H1 (cell line): ENCODE data around the gene MGST3. TPM values are rescaled to one million over a fixed set of nuclear protein-coding genes. Genes with fewer than 3 reads are reported as not detected.

Experiments
- CTCF ChIA-PET: fragments of 300-600 bp; sonication (Branson Sonifier 250); formaldehyde crosslinking; loops from one replicate; lab custom pipeline; 2021; ENCODE audit not compliant: partially characterized antibody; lab: Charles Lee
- POLR2A ChIA-PET: fragments of 300-600 bp; sonication (Branson Sonifier 250); formaldehyde crosslinking; loops from one replicate; lab custom pipeline; 2021; ENCODE audit warnings: inconsistent platforms; ENCODE audit not compliant: partially characterized antibody; lab: Charles Lee
- DNase-seq, 2 experiments: peaks; one replicate each; pipeline versions ENCODE4 v3.0.0 to v3.0.0-alpha.2; 2010 to 2022; ENCODE audit warnings: low spot score in 2 of 2, low read depth in 1 of 2, mixed read lengths in 1 of 2
- FAIRE-seq: peaks from 2 replicates; lab custom pipeline; 2011; peaks lifted over from hg19 to GRCh38; lab: Jason Lieb, UNC
- H2AFZ ChIP-seq: 2 replicates; pipeline ENCODE4 v1.8.1; 2012; ENCODE audit warnings: low read length, inconsistent platforms
- H2AK5ac ChIP-seq: 2 replicates; pipeline ENCODE4 v1.6.1; 2013; ENCODE audit warnings: low read depth, low read length
- H2BK120ac ChIP-seq: replicated peaks from 2 replicates; pipeline ENCODE3; 2013; ENCODE audit warnings: low read depth, low read length, inconsistent platforms
- H2BK12ac ChIP-seq: 2 replicates; pipeline ENCODE4 v1.6.1; 2013; ENCODE audit warnings: low read depth, low read length
- H2BK15ac ChIP-seq: 2 replicates; pipeline ENCODE4 v1.6.1; 2013; ENCODE audit warnings: low read length
- H2BK20ac ChIP-seq: 2 replicates; pipeline ENCODE4 v1.6.1; 2013; ENCODE audit warnings: low read length
- H2BK5ac ChIP-seq: 2 replicates; pipeline ENCODE4 v1.6.1; 2013; ENCODE audit warnings: low read depth, low read length
- H3K14ac ChIP-seq: 2 replicates; pipeline ENCODE4 v1.6.1; 2013; ENCODE audit warnings: inconsistent platforms; ENCODE audit not compliant: insufficient read length
- H3K18ac ChIP-seq: 2 replicates; pipeline ENCODE4 v1.6.1; 2013; ENCODE audit warnings: low read length; ENCODE audit errors: extremely low read depth
- H3K23ac ChIP-seq: 2 replicates; pipeline ENCODE4 v1.6.1; 2013; ENCODE audit warnings: inconsistent platforms; ENCODE audit not compliant: insufficient read length
- H3K23me2 ChIP-seq: 2 replicates; pipeline ENCODE4 v1.6.1; 2013; ENCODE audit warnings: low read depth, low read length
- H3K27ac ChIP-seq: 2 replicates; pipeline ENCODE4 v1.6.1; 2011; ENCODE audit warnings: low read depth, low read length, inconsistent platforms
- H3K27me3 ChIP-seq, 4 experiments: replicated peaks in 1 of 4; 1 replicate in 1 of 4; 2 replicates in 3 of 4; pipeline versions ENCODE4 v1.6.1 to v1.8.1; 2011 to 2013; ENCODE audit warnings: low read length in 3 of 4, mild to moderate bottlenecking in 3 of 4, inconsistent platforms in 2 of 4, mixed read lengths in 2 of 4, moderate library complexity in 1 of 4; ENCODE audit not compliant: control insufficient read depth in 3 of 4, insufficient read depth in 3 of 4; ENCODE audit errors: extremely low read depth in 1 of 4
- H3K36me3 ChIP-seq, 4 experiments: 2 replicates each; pipeline versions ENCODE4 v1.6.1 to v1.8.1; 2011 to 2013; ENCODE audit warnings: mild to moderate bottlenecking in 4 of 4, low read length in 3 of 4, moderate library complexity in 2 of 4, control low read depth in 1 of 4, inconsistent platforms in 1 of 4; ENCODE audit not compliant: insufficient read depth in 4 of 4, control insufficient read depth in 2 of 4
- H3K4ac ChIP-seq: replicated peaks from 2 replicates; pipeline ENCODE3; 2013; ENCODE audit warnings: low read length, low read depth, mixed read lengths, inconsistent platforms; ENCODE audit not compliant: insufficient read length
- H3K4me1 ChIP-seq, 4 experiments: replicated peaks in 1 of 4; 1 replicate in 1 of 4; 2 replicates in 3 of 4; pipeline versions ENCODE4 v1.6.1 to v1.8.1; 2011 to 2013; ENCODE audit warnings: low read length in 3 of 4, inconsistent platforms in 2 of 4, mixed read lengths in 1 of 4; ENCODE audit not compliant: insufficient read depth in 4 of 4, control insufficient read depth in 3 of 4
- H3K4me2 ChIP-seq, 2 experiments: 2 replicates each; pipeline versions ENCODE4 v1.6.1 to v1.8.1; 2011 to 2013; ENCODE audit warnings: low read depth in 2 of 2, low read length in 2 of 2, control low read depth in 1 of 2, inconsistent platforms in 1 of 2, mild to moderate bottlenecking in 1 of 2; ENCODE audit not compliant: insufficient read depth in 1 of 2
- H3K4me3 ChIP-seq, 4 experiments: fragments of 200-600, 300-600 bp in 1 of 4; sonication (generic), shearing (Covaris generic), sonication (Bioruptor Twin) in 1 of 4; 2 replicates each; pipeline versions ENCODE4 v1.5.1 to v1.8.1; 2011 to 2016; ENCODE audit warnings: low read length in 4 of 4, low read depth in 3 of 4, control low read depth in 2 of 4, inconsistent platforms in 2 of 4, mild to moderate bottlenecking in 2 of 4, mixed read lengths in 1 of 4, moderate library complexity in 1 of 4; ENCODE audit not compliant: insufficient read depth in 2 of 4; ENCODE audit errors: extremely low read depth in 1 of 4
- H3K56ac ChIP-seq: replicated peaks from 2 replicates; pipeline ENCODE3; 2013; ENCODE audit warnings: low read depth, mild to moderate bottlenecking, mixed read lengths, low read length, inconsistent platforms; ENCODE audit not compliant: insufficient read length
- H3K79me1 ChIP-seq: 2 replicates; pipeline ENCODE4 v1.6.1; 2013; ENCODE audit warnings: low read depth, low read length, control low read depth
- H3K79me2 ChIP-seq, 2 experiments: 2 replicates each; pipeline versions ENCODE4 v1.6.1 to v1.8.1; 2012 to 2013; ENCODE audit warnings: low read length in 2 of 2, mild to moderate bottlenecking in 2 of 2, inconsistent platforms in 1 of 2; ENCODE audit not compliant: insufficient read depth in 2 of 2, control insufficient read depth in 1 of 2
- H3K9ac ChIP-seq, 4 experiments: replicated peaks in 1 of 4; 1 replicate in 1 of 4; 2 replicates in 3 of 4; pipeline versions ENCODE4 v1.6.1 to v1.8.1; 2011 to 2013; ENCODE audit warnings: low read depth in 3 of 4, low read length in 3 of 4, control low read depth in 2 of 4, mild to moderate bottlenecking in 2 of 4, moderate library complexity in 2 of 4, inconsistent platforms in 1 of 4; ENCODE audit errors: extremely low read depth in 1 of 4
- H3K9me3 ChIP-seq, 2 experiments: 2 replicates each; pipeline versions ENCODE4 v1.6.1 to v1.8.1; 2012 to 2013; ENCODE audit warnings: mild to moderate bottlenecking in 2 of 2, moderate library complexity in 2 of 2, control low read depth in 1 of 2, inconsistent platforms in 1 of 2, low read depth in 1 of 2, low read length in 1 of 2, mixed read lengths in 1 of 2; ENCODE audit not compliant: insufficient read depth in 2 of 2
- H4K20me1 ChIP-seq, 2 experiments: replicated peaks in 1 of 2; 2 replicates each; pipeline versions ENCODE3 to v1.8.1; 2011 to 2013; ENCODE audit warnings: inconsistent platforms in 2 of 2, low read length in 2 of 2, mild to moderate bottlenecking in 1 of 2; ENCODE audit not compliant: insufficient read depth in 2 of 2, control insufficient read depth in 1 of 2
- H4K5ac ChIP-seq: 2 replicates; pipeline ENCODE4 v1.6.1; 2013; ENCODE audit warnings: low read length, low read depth, mixed read lengths, inconsistent platforms; ENCODE audit not compliant: insufficient read length
- H4K8ac ChIP-seq: 2 replicates; pipeline ENCODE4 v1.8.0; 2013; ENCODE audit warnings: mild to moderate bottlenecking, moderate library complexity, low read length, inconsistent platforms; ENCODE audit not compliant: insufficient read depth; ENCODE audit errors: extremely low read depth
- H4K91ac ChIP-seq: replicated peaks from 2 replicates; pipeline ENCODE3; 2013; ENCODE audit warnings: low read length, mixed read lengths, inconsistent platforms; ENCODE audit not compliant: insufficient read length
- EGR1 ChIP-seq: IDR thresholded peaks from 2 replicates; pipeline ENCODE4 v1.6.1; 2011; ENCODE audit warnings: low read depth, low read length, borderline replicate concordance
- POLR2A ChIP-seq, 2 experiments: IDR thresholded peaks; 1 replicate in 1 of 2; 2 replicates in 1 of 2; pipeline ENCODE4 v1.6.1; 2011; ENCODE audit warnings: low read depth in 2 of 2, low read length in 2 of 2, mild to moderate bottlenecking in 2 of 2; ENCODE audit errors: control extremely low read depth in 1 of 2
- WGBS, 2 experiments: shearing (Covaris generic) in 1 of 2; methylation state at CpG; one replicate each; pipeline versions ENCODE4 v1.1.6 to v1.1.7; 2013 to 2015; ENCODE audit warnings: low lambda C conversion rate in 2 of 2, mixed read lengths in 2 of 2, inconsistent platforms in 1 of 2, low coverage in 1 of 2, missing lambda C conversion rate in 1 of 2; ENCODE audit not compliant: insufficient replicate concordance in 2 of 2, insufficient coverage in 1 of 2, insufficient read length in 1 of 2; ENCODE audit errors: extremely low coverage in 1 of 2, missing lambda C conversion rate in 1 of 2; 5-methylcytosine and 5-hydroxymethylcytosine counted together
- polyA plus RNA-seq, 7 experiments: library from polyadenylated mRNA; depleted of rRNA in 3 of 7; stranded (reverse) in 5 of 7; unstranded in 2 of 7; fragments of >200 nt in 5 of 7; fragments of 200-250 nt in 2 of 7; gene quantifications; 1 replicate in 5 of 7; 2 replicates in 1 of 7; 4 replicates in 1 of 7; pipeline versions ENCODE4 v1.2.1 to v1.2.3, GENCODE V29; 2011 to 2013; ENCODE audit warnings: missing spikeins in 2 of 7, mixed read lengths in 2 of 7
- total RNA-seq: library from RNA; stranded (reverse); fragmentation: NEBNext Ultra II Directional; extraction: Animal tissue kit (Norgen Biotek cat#: 25700); gene quantifications from 2 replicates; pipeline ENCODE4 v1.2.1, GENCODE V29; 2021

MGST3 gene
- total and polyA plus RNA-seq, 2 of the 8 experiments (the other 6 are each of a cell fraction or from before 2014, with no cell fraction given) = 124 to 257 TPM

- Histone ChIP-seq H3K23me2 (no peaks in the 10 kb centered on the region), H3K79me2 (no peaks in the 10 kb centered on the region; a peak in 1 of 4 replicates), H3K4me2 (no peak overlapping the region), H2AK5ac (no peak overlapping the region), H4K20me1 (peaks cover 0 to 2% of the 10 kb centered on the region in 2 experiments), H3K27ac (no peak overlapping the region), H3K23ac (no peak overlapping the region), H2BK15ac (no peak overlapping the region), H3K27me3 (no peaks in the 10 kb centered on the region), H3K79me1 (peaks cover 2% of the 10 kb centered on the region; the same call in 1 of the 2 replicates), H3K14ac (no peak overlapping the region), H2BK120ac (no peak overlapping the region), H3K4me1 (peaks cover 0 to 3% (median 0%) of the 10 kb centered on the region in 4 experiments; a peak in 1 of 7 replicates), H3K4ac (no peak overlapping the region), H4K91ac (no peak overlapping the region), H3K36me3 (peaks cover 0 to 9% (median 1%) of the 10 kb centered on the region in 4 experiments; a peak in 5 of 8 replicates), H3K9me3 (no peaks in the 10 kb centered on the region), H2BK12ac (no peak overlapping the region), H3K9ac (no peak overlapping the region), H2AFZ (no peak overlapping the region), H3K56ac (no peak overlapping the region), H2BK20ac (no peak overlapping the region), H3K4me3 (no peak overlapping the region), H2BK5ac (no peak overlapping the region), H3K18ac (no peak overlapping the region), H4K8ac (no peak overlapping the region; the same call in 1 of the 2 replicates), H4K5ac (no peak overlapping the region)
- CTCF ChIA-PET = interaction anchor here (1.8 to 1.9 kb wide), 2 partner anchors 12 to 48 kb away, joined by 4 to 6 read pairs; no protein-coding TSS in a partner anchor
- POLR2A ChIA-PET = interaction anchor here (0.6 to 1.3 kb wide), 3 partner anchors 9 to 49 kb away, joined by 3 to 5 read pairs (median 3); partner anchors contain the start of gene ALDH9A1
- DNase-seq = no peak
- peak; percentile 55; the same call in 1 of the 2 replicates for TF ChIP-seq EGR1
- no peak for TF ChIP-seq POLR2A (IDR thresholded peaks at IDR 0.05; ENCODE audit: control extremely low read depth in 1 of 2, low read depth in 2 of 2, low read length in 2 of 2)
- FAIRE-seq = no peak
- WGBS, 2 experiments = 88% methylated on average over 7 of the region's 7 CpGs; no CpG with 5 or more reads in 1 of the 2 experiments
Observed at GRCh38 chr1:165648919-165649572, 18.0 kb downstream of the MGST3 start.
